Measurements from ENCODE around the gene TMC4.

TMC4 gene

GRCh38 chr19:54133312-54133956 is 39.5 kb downstream of the TMC4 start:
- peak; percentile 54 for DNase-seq (ENCODE audit: low spot score)

- no peak for DNase-seq (ENCODE audit: low spot score)
Measured at GRCh38 chr19:54129617-54129996, 43.4 kb downstream of the TMC4 start.

GRCh38 chr19:54128796-54129616 is 44.0 kb downstream of the TMC4 start:
- no peak for DNase-seq (ENCODE audit: low spot score)

GRCh38 chr19:54128441-54128725 is 44.6 kb downstream of the TMC4 start:
- no peak for DNase-seq (ENCODE audit: low spot score)

- DNase-seq (ENCODE audit: low spot score): no peak
Measured at GRCh38 chr19:54127688-54128440, 45.1 kb downstream of the TMC4 start.

- DNase-seq (ENCODE audit: low spot score): no peak
Measured at GRCh38 chr19:54125713-54126112, 47.2 kb downstream of the TMC4 start.

GRCh38 chr19:54124393-54124792 is 48.6 kb downstream of the TMC4 start:
- DNase-seq (ENCODE audit: low spot score): no peak

GRCh38 chr19:54123682-54124081 is 49.3 kb downstream of the TMC4 start:
- no peak for DNase-seq (ENCODE audit: low spot score)

GRCh38 chr19:54121259-54121658 is 51.7 kb downstream of the TMC4 start:
- DNase-seq (ENCODE audit: low spot score): no peak

- DNase-seq (ENCODE audit: low spot score): peak; percentile 98
Measured at GRCh38 chr19:54115109-54116063, 57.6 kb downstream of the TMC4 start, which contains the start of the genes PRPF31 and TFPT. Gene PRPF31, plus strand, starts transcription at chr19:54115754. Its CDS starts 2,525 bp downstream, at chr19:54118279. Gene TFPT, minus strand, starts transcription at chr19:54115657. Its CDS starts 388 bp downstream, at chr19:54115269.

- DNase-seq (ENCODE audit: low spot score): no peak
Measured at GRCh38 chr19:54114340-54115108, 58.4 kb downstream of the TMC4 start.
